Neuronal stem cell (in vitro differentiated cells): ENCODE data around the gene GOT1.
A peak's percentile ranks its signal among the peaks of the same experiment; 100 is the strongest.

Experiments used
- DNase-seq: peaks from one replicate; pipeline ENCODE4 v3.0.0-alpha.2; 2013; ENCODE audit warnings: low spot score
- H2AFZ ChIP-seq: one replicate; pipeline ENCODE4 v1.6.1; 2013; ENCODE audit warnings: mild to moderate bottlenecking, low read length, inconsistent platforms
- H2AK5ac ChIP-seq: 2 replicates; pipeline ENCODE4 v1.6.1; 2013; ENCODE audit warnings: low read depth, mild to moderate bottlenecking, inconsistent platforms, low read length, moderate library complexity, mixed read lengths
- H2BK120ac ChIP-seq: 2 replicates; pipeline ENCODE4 v1.6.1; 2013; ENCODE audit warnings: low read depth, mild to moderate bottlenecking, inconsistent platforms, low read length, moderate library complexity, mixed read lengths
- H2BK12ac ChIP-seq: one replicate; pipeline ENCODE4 v1.6.1; 2013; ENCODE audit warnings: low read length, inconsistent platforms
- H2BK15ac ChIP-seq: 2 replicates; pipeline ENCODE4 v1.6.1; 2013; ENCODE audit warnings: mild to moderate bottlenecking, low read length, inconsistent platforms, mixed read lengths
- H2BK5ac ChIP-seq: one replicate; pipeline ENCODE4 v1.6.1; 2013; ENCODE audit warnings: inconsistent platforms, mild to moderate bottlenecking, low read length, moderate library complexity
- H3K14ac ChIP-seq: one replicate; pipeline ENCODE4 v1.6.1; 2013; ENCODE audit warnings: low read length, inconsistent platforms
- H3K18ac ChIP-seq: 2 replicates; pipeline ENCODE4 v1.6.1; 2013; ENCODE audit warnings: low read length, inconsistent platforms
- H3K23ac ChIP-seq: 2 replicates; pipeline ENCODE4 v1.6.1; 2013; ENCODE audit warnings: low read depth, mild to moderate bottlenecking, mixed read lengths, low read length, inconsistent platforms; ENCODE audit not compliant: poor library complexity
- H3K27ac ChIP-seq: replicated peaks from 3 replicates; pipeline ENCODE4 v1.5.1; 2013; ENCODE audit warnings: low read length, inconsistent platforms
- H3K27me3 ChIP-seq, 3 experiments: 2 replicates each; pipeline ENCODE4 v1.6.1; 2013; ENCODE audit warnings: low read length in 3 of 3, mild to moderate bottlenecking in 2 of 3, inconsistent platforms in 1 of 3, low read depth in 1 of 3, mixed read lengths in 1 of 3, moderate library complexity in 1 of 3; ENCODE audit not compliant: control insufficient read depth in 3 of 3, insufficient read depth in 3 of 3
- H3K36me3 ChIP-seq, 2 donors: replicated peaks in 1 of 2; 2 replicates each; pipeline ENCODE4 v1.6.1; 2013; ENCODE audit warnings: low read length in 2 of 2; ENCODE audit not compliant: control insufficient read depth in 2 of 2, insufficient read depth in 2 of 2
- H3K4ac ChIP-seq: 2 replicates; pipeline ENCODE4 v1.6.1; 2013; ENCODE audit warnings: inconsistent platforms, mild to moderate bottlenecking, low read length, moderate library complexity
- H3K4me1 ChIP-seq, 2 donors: 1 replicate in 1 of 2; 2 replicates in 1 of 2; pipeline ENCODE4 v1.6.1; 2013; ENCODE audit warnings: low read length in 2 of 2, low read depth in 1 of 2; ENCODE audit not compliant: control insufficient read depth in 2 of 2, insufficient read depth in 1 of 2
- H3K4me2 ChIP-seq: one replicate; pipeline ENCODE4 v1.6.1; 2013; ENCODE audit warnings: mild to moderate bottlenecking, low read length, inconsistent platforms; ENCODE audit not compliant: insufficient read depth, poor library complexity, severe bottlenecking
- H3K4me3 ChIP-seq, 2 donors: 2 replicates each; pipeline ENCODE4 v1.5.1; 2013; ENCODE audit warnings: low read length in 2 of 2, mild to moderate bottlenecking in 2 of 2, inconsistent platforms in 1 of 2, moderate library complexity in 1 of 2
- H3K79me1 ChIP-seq: one replicate; pipeline ENCODE4 v1.6.1; 2013; ENCODE audit warnings: low read depth, mild to moderate bottlenecking, inconsistent platforms, low read length, moderate library complexity
- H3K9ac ChIP-seq: one replicate; pipeline ENCODE4 v1.6.1; 2013; ENCODE audit warnings: mild to moderate bottlenecking, low read depth, low read length, inconsistent platforms; ENCODE audit not compliant: poor library complexity
- H3K9me3 ChIP-seq, 2 donors: replicated peaks in 1 of 2; 2 replicates each; pipeline versions ENCODE3 to v1.6.1; 2013; ENCODE audit warnings: low read length in 2 of 2, mild to moderate bottlenecking in 2 of 2, inconsistent platforms in 1 of 2, low read depth in 1 of 2, mixed read lengths in 1 of 2, moderate library complexity in 1 of 2; ENCODE audit not compliant: control insufficient read depth in 2 of 2, insufficient read depth in 1 of 2
- H4K8ac ChIP-seq: one replicate; pipeline ENCODE4 v1.6.1; 2013; ENCODE audit warnings: low read depth, mild to moderate bottlenecking, inconsistent platforms, low read length, moderate library complexity
- H4K91ac ChIP-seq: one replicate; pipeline ENCODE4 v1.6.1; 2013; ENCODE audit warnings: low read length, low read depth, mild to moderate bottlenecking, inconsistent platforms; ENCODE audit not compliant: poor library complexity
- WGBS, 2 donors: extraction: QIAGEN DNeasy Blood & Tissue Kit; methylation state at CpG; one replicate each; pipeline ENCODE4 v1.1.7; 2013; ENCODE audit warnings: missing lambda C conversion rate in 2 of 2, mixed read lengths in 1 of 2; ENCODE audit not compliant: insufficient read length in 2 of 2, insufficient replicate concordance in 1 of 2; ENCODE audit errors: extremely low coverage in 2 of 2; 5-methylcytosine and 5-hydroxymethylcytosine counted together

Gene GOT1

DNA sequence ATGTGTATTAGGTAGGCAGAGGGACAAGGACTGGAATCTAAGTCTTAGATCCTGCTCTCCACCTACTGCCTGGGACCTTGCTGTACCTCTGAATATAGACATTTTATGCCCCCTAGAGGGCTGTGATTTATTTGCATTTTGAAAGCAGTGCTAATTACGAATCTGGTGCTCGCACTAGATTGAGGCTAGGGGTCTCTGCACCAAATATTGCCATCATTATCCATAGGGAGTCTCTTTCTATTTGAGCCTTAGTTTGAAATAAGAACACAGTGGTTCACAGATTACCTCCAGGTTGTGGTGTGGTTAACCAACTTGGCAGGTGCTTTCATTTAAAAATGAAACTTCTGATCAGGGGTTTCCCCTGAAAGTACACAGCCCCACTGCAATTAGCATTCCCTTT is 59.4 kb downstream of the GOT1 start:
- WGBS, 2 donors, result no CpG with 5 or more reads among the region's 2 CpGs
- Histone ChIP-seq H2BK12ac (no peak overlapping the region), H3K27ac (no peak overlapping the region), H3K4ac (no peak overlapping the region), H2BK15ac (no peak overlapping the region), H3K36me3 (no peaks in the 10 kb centered on the region), H3K4me2 (no peak overlapping the region), H3K14ac (no peak overlapping the region), H3K9me3 (no peaks in the 10 kb centered on the region), H2AFZ (no peak overlapping the region), H2BK120ac (no peak overlapping the region), H3K18ac (no peak overlapping the region), H3K79me1 (no peaks in the 10 kb centered on the region), H3K27me3 (peaks cover 0 to 34% (median 0%) of the 10 kb centered on the region in 3 experiments), H4K91ac (no peak overlapping the region), H3K4me1 (peaks cover 0 to 4% of the 10 kb centered on the region in 2 donors), H4K8ac (no peak overlapping the region), H3K9ac (no peak overlapping the region), H3K23ac (no peak overlapping the region), H2AK5ac (no peak overlapping the region), H3K4me3 (no peak overlapping the region), H2BK5ac (no peak overlapping the region)
- DNase-seq, result peak; percentile 31

GRCh38 chr10:99369551-99369950 is 60.9 kb downstream of the GOT1 start:
- H3K27me3 ChIP-seq, result peaks cover 0 to 40% (median 0%) of the 10 kb centered on the region in 3 experiments
- H3K14ac ChIP-seq, result no peak overlapping the region
- H3K18ac ChIP-seq, result no peak overlapping the region
- peaks cover 0 to 4% of the 10 kb centered on the region in 2 donors for H3K4me1 ChIP-seq
- H2AK5ac ChIP-seq, result no peak overlapping the region
- WGBS, 2 donors, result no CpG with 5 or more reads among the region's 3 CpGs
- no peak overlapping the region for H2BK12ac ChIP-seq
- no peak overlapping the region for H3K23ac ChIP-seq
- H3K9me3 ChIP-seq, result no peaks in the 10 kb centered on the region
- no peak overlapping the region for H3K27ac ChIP-seq
- no peaks in the 10 kb centered on the region for H3K36me3 ChIP-seq
- DNase-seq, result no peak
- H3K4me3 ChIP-seq, result no peak overlapping the region
- no peak overlapping the region for H3K9ac ChIP-seq
- no peak overlapping the region for H3K4ac ChIP-seq
- no peak overlapping the region for H4K8ac ChIP-seq
- H4K91ac ChIP-seq, result no peak overlapping the region
- no peak overlapping the region for H2BK15ac ChIP-seq
- H2BK5ac ChIP-seq, result no peak overlapping the region
- no peak overlapping the region for H2BK120ac ChIP-seq
- H3K4me2 ChIP-seq, result no peak overlapping the region
- H2AFZ ChIP-seq, result no peak overlapping the region
- no peaks in the 10 kb centered on the region for H3K79me1 ChIP-seq

- no peak overlapping the region for H4K91ac ChIP-seq
- no peak overlapping the region for H3K9ac ChIP-seq
- no peak overlapping the region for H2BK120ac ChIP-seq
- no peak overlapping the region for H2BK15ac ChIP-seq
- no peak overlapping the region for H3K18ac ChIP-seq
- H3K14ac ChIP-seq, result no peak overlapping the region
- H3K4ac ChIP-seq, result no peak overlapping the region
- no peaks in the 10 kb centered on the region for H3K79me1 ChIP-seq
- H2BK12ac ChIP-seq, result no peak overlapping the region
- no peaks in the 10 kb centered on the region for H3K36me3 ChIP-seq
- no peak overlapping the region for H3K27ac ChIP-seq
- no peak overlapping the region for H4K8ac ChIP-seq
- H3K4me1 ChIP-seq, result peaks cover 0 to 4% of the 10 kb centered on the region in 2 donors
- H2AK5ac ChIP-seq, result no peak overlapping the region
- no peak overlapping the region for H2AFZ ChIP-seq
- no peak overlapping the region for H3K23ac ChIP-seq
- H3K9me3 ChIP-seq, result no peaks in the 10 kb centered on the region
- H3K27me3 ChIP-seq, result peaks cover 0 to 37% (median 0%) of the 10 kb centered on the region in 3 experiments
- no peak for DNase-seq
- no CpG with 5 or more reads among the region's 5 CpGs for WGBS, 2 donors
- H2BK5ac ChIP-seq, result no peak overlapping the region
- no peak overlapping the region for H3K4me3 ChIP-seq
- H3K4me2 ChIP-seq, result no peak overlapping the region
These were observed 61.3 kb downstream of the GOT1 start for GRCh38 chr10:99369126-99369525.

GRCh38 chr10:99368646-99369045 is 61.8 kb downstream of the GOT1 start:
- DNase-seq, result no peak
- H3K4ac ChIP-seq, result no peak overlapping the region
- no peaks in the 10 kb centered on the region for H3K9me3 ChIP-seq
- no peak overlapping the region for H3K27ac ChIP-seq
- no CpG with 5 or more reads among the region's 1 CpG for WGBS, 2 donors
- H3K4me3 ChIP-seq, result no peak overlapping the region
- no peak overlapping the region for H2AK5ac ChIP-seq
- H3K14ac ChIP-seq, result no peak overlapping the region
- no peak overlapping the region for H2BK5ac ChIP-seq
- H4K91ac ChIP-seq, result no peak overlapping the region
- no peak overlapping the region for H4K8ac ChIP-seq
- peaks cover 0 to 35% (median 0%) of the 10 kb centered on the region in 3 experiments for H3K27me3 ChIP-seq
- no peak overlapping the region for H2BK120ac ChIP-seq
- no peaks in the 10 kb centered on the region for H3K79me1 ChIP-seq
- H3K23ac ChIP-seq, result no peak overlapping the region
- H2AFZ ChIP-seq, result no peak overlapping the region
- H3K18ac ChIP-seq, result no peak overlapping the region
- no peaks in the 10 kb centered on the region for H3K36me3 ChIP-seq
- H2BK12ac ChIP-seq, result no peak overlapping the region
- H3K9ac ChIP-seq, result no peak overlapping the region
- H3K4me1 ChIP-seq, result peaks cover 0 to 4% of the 10 kb centered on the region in 2 donors
- H3K4me2 ChIP-seq, result no peak overlapping the region
- H2BK15ac ChIP-seq, result no peak overlapping the region
